HEK293 (cell line): ENCODE data around the gene GPR17.

Experiments
- CTCF ChIA-PET: fragments of 350-600 bp; formaldehyde crosslinking; extraction: SDS; loops from one replicate; lab custom pipeline; 2021; ENCODE audit warnings: antibody characterized with exemption; lab: Yijun Ruan, JAX
- POLR2A ChIA-PET: fragments of 300-600 bp; formaldehyde crosslinking; extraction: SDS; loops from one replicate; lab custom pipeline; 2020; ENCODE audit warnings: antibody characterized with exemption, inconsistent platforms; lab: Yijun Ruan, JAX
- H3K27ac ChIP-seq: fragments of 200-500 bp; sonication (Bioruptor generic); 2 replicates; pipeline ENCODE4 v1.5.1; 2014; ENCODE audit warnings: low read depth, low read length, control low read depth, inconsistent platforms; ENCODE audit errors: extremely low read depth
- H3K36me3 ChIP-seq, 2 experiments: fragments of 200-500 bp in 1 of 2; sonication (Bioruptor generic) in 1 of 2; 1 replicate in 1 of 2; 2 replicates in 1 of 2; pipeline ENCODE4 v1.5.1; 2014 to 2017; ENCODE audit warnings: inconsistent platforms in 2 of 2, low read length in 2 of 2; ENCODE audit not compliant: control insufficient read depth in 2 of 2, insufficient read depth in 1 of 2
- H3K4me1 ChIP-seq: fragments of 200-500 bp; sonication (Bioruptor generic); 2 replicates; pipeline ENCODE4 v1.5.1; 2014; ENCODE audit warnings: mild to moderate bottlenecking, low read length, inconsistent platforms; ENCODE audit not compliant: control insufficient read depth, insufficient read depth
- H3K4me3 ChIP-seq: 2 replicates; pipeline ENCODE4 v1.5.1; 2011; ENCODE audit warnings: low read depth, mild to moderate bottlenecking, control low read depth, low read length, moderate library complexity
- H3K9me3 ChIP-seq: fragments of 200-500 bp; sonication (Bioruptor generic); 2 replicates; pipeline ENCODE4 v1.5.1; 2014; ENCODE audit warnings: low read depth, low read length, inconsistent platforms; ENCODE audit not compliant: control insufficient read depth, insufficient read depth
- HOXA7 ChIP-seq: sonication (generic); formaldehyde crosslinking; IDR thresholded peaks from 2 replicates; pipeline ENCODE4 v1.8.1; 2022; ENCODE audit warnings: missing genetic modification reagents, borderline replicate concordance
- HOXC10 ChIP-seq: sonication (generic); formaldehyde crosslinking; IDR thresholded peaks from 2 replicates; pipeline ENCODE4 v1.8.1; 2023; ENCODE audit warnings: mild to moderate bottlenecking, missing genetic modification reagents
- MZF1 ChIP-seq: fragments of 450-650 bp; formaldehyde crosslinking; IDR thresholded peaks from 2 replicates; pipeline ENCODE4 v1.5.1; 2017; ENCODE audit warnings: missing biosample characterization, missing genetic modification characterization, borderline replicate concordance
- TCF7L2 ChIP-seq: IDR thresholded peaks from 2 replicates; pipeline ENCODE4 v1.6.1; 2011; ENCODE audit warnings: low read depth, mild to moderate bottlenecking, inconsistent platforms, low read length, moderate library complexity, borderline replicate concordance
- ZBTB10 ChIP-seq: fragments of 450-650 bp; formaldehyde crosslinking; IDR thresholded peaks from 2 replicates; pipeline ENCODE4 v1.5.1; 2016; ENCODE audit warnings: missing biosample characterization, missing genetic modification characterization
- ZBTB21 ChIP-seq: fragments of 450-650 bp; formaldehyde crosslinking; IDR thresholded peaks from 2 replicates; pipeline ENCODE4 v1.5.1; 2017; ENCODE audit warnings: missing biosample characterization, missing genetic modification characterization
- ZBTB44 ChIP-seq: fragments of 450-650 bp; IDR thresholded peaks from 2 replicates; pipeline ENCODE4 v1.5.1; 2018; ENCODE audit warnings: missing biosample characterization, mild to moderate bottlenecking, missing genetic modification characterization
- ZBTB6 ChIP-seq: fragments of 450-650 bp; formaldehyde crosslinking; IDR thresholded peaks from 2 replicates; pipeline ENCODE4 v1.5.1; 2017; ENCODE audit warnings: missing biosample characterization, missing genetic modification characterization
- ZNF132 ChIP-seq: fragments of 450-650 bp; formaldehyde crosslinking; IDR thresholded peaks from 2 replicates; pipeline ENCODE4 v1.5.1; 2017; ENCODE audit warnings: missing biosample characterization, missing genetic modification characterization, borderline replicate concordance
- ZNF23 ChIP-seq: fragments of 450-650 bp; formaldehyde crosslinking; IDR thresholded peaks from 2 replicates; pipeline ENCODE4 v1.5.1; 2016; ENCODE audit warnings: missing biosample characterization, missing genetic modification characterization, borderline replicate concordance
- ZNF280D ChIP-seq: fragments of 450-650 bp; formaldehyde crosslinking; IDR thresholded peaks from 2 replicates; pipeline ENCODE4 v1.5.1; 2016; ENCODE audit warnings: missing biosample characterization, missing genetic modification characterization
- ZNF311 ChIP-seq: fragments of 450-650 bp; formaldehyde crosslinking; IDR thresholded peaks from 2 replicates; pipeline ENCODE4 v1.5.1; 2017; ENCODE audit warnings: missing biosample characterization, missing genetic modification characterization, borderline replicate concordance
- ZNF335 ChIP-seq: fragments of 450-650 bp; formaldehyde crosslinking; conservative IDR thresholded peaks from 2 replicates; pipeline ENCODE4 v1.5.1; 2016; ENCODE audit warnings: missing biosample characterization, missing genetic modification characterization
- ZNF555 ChIP-seq: fragments of 450-650 bp; formaldehyde crosslinking; conservative IDR thresholded peaks from 2 replicates; pipeline ENCODE4 v1.5.1; 2017; ENCODE audit warnings: missing biosample characterization, mild to moderate bottlenecking, missing genetic modification characterization, inconsistent platforms
- ZNF571 ChIP-seq: fragments of 450-650 bp; formaldehyde crosslinking; IDR thresholded peaks from 2 replicates; pipeline ENCODE4 v1.5.0; 2017; ENCODE audit warnings: missing biosample characterization, missing genetic modification characterization
- ZNF600 ChIP-seq: fragments of 450-650 bp; formaldehyde crosslinking; IDR thresholded peaks from 2 replicates; pipeline ENCODE4 v1.5.1; 2016; ENCODE audit warnings: missing biosample characterization, missing genetic modification characterization
- ZNF639 ChIP-seq: fragments of 450-650 bp; formaldehyde crosslinking; IDR thresholded peaks from 2 replicates; pipeline ENCODE4 v1.5.1; 2016; ENCODE audit warnings: missing biosample characterization, missing genetic modification characterization
- ZNF645 ChIP-seq: fragments of 450-650 bp; formaldehyde crosslinking; IDR thresholded peaks from 2 replicates; pipeline ENCODE4; 2016; ENCODE audit warnings: missing biosample characterization, missing genetic modification characterization

GPR17 gene

GRCh38 chr2:127630096-127630863 is 15.7 kb upstream of the GPR17 start (continued):
- TF ChIP-seq ZNF600 (tag by site-specific recombination) = no peak
- no peak for TF ChIP-seq HOXA7 (CRISPR knock-in tag)
- TF ChIP-seq ZBTB6 (tag by site-specific recombination) = no peak
- TF ChIP-seq ZNF335 (tag by site-specific recombination) = no peak
- TF ChIP-seq ZNF132 (tag by site-specific recombination) = no peak

GRCh38 chr2:127630864-127631540 is 15.0 kb upstream of the GPR17 start:
- POLR2A ChIA-PET = interaction anchor here (0.6 kb wide), 1 partner anchor 151 kb away, joined by 4 read pairs; no protein-coding TSS in a partner anchor
- no peaks in the 10 kb centered on the region for H3K4me1 ChIP-seq
- no peak overlapping the region for H3K4me3 ChIP-seq
- no peak overlapping the region for H3K27ac ChIP-seq
- CTCF ChIA-PET = no interaction called here
- H3K36me3 ChIP-seq = no peaks in the 10 kb centered on the region
- no peaks in the 10 kb centered on the region for H3K9me3 ChIP-seq
- TF ChIP-seq HOXA7 (CRISPR knock-in tag) (no peak), ZNF555 (tag by site-specific recombination) (no peak), TCF7L2 (no peak), ZBTB44 (tag by site-specific recombination) (no peak), ZBTB10 (no peak), ZNF645 (no peak), MZF1 (no peak), ZNF311 (tag by site-specific recombination) (no peak), ZNF639 (no peak), ZNF23 (no peak), ZNF571 (tag by site-specific recombination) (no peak), ZBTB21 (tag by site-specific recombination) (no peak), ZNF280D (tag by site-specific recombination) (no peak), HOXC10 (CRISPR knock-in tag) (no peak)
